Heart right ventricle (tissue), 16 donors: ENCODE measurements around the gene EEFSEC. TPM values are rescaled to one million over a fixed set of nuclear protein-coding genes. Genes with fewer than 3 reads are reported as not detected.

Source experiments
- ATAC-seq, 8 donors: fragments of 200-7000 bp; cut with Tn5 transposase; one replicate each; pipeline ENCODE4 v1.9.1; 2020; ENCODE audit warnings: mild to moderate bottlenecking in 8 of 8, moderate library complexity in 8 of 8, moderate number of reproducible peaks in 1 of 8
- DNase-seq, 2 donors: peaks; one replicate each; pipeline ENCODE4 v3.0.0-alpha.2; 2020
- H3K27ac ChIP-seq, 10 donors: fragments of 200-600 bp; sonication (generic) in 2 of 10; one replicate each; pipeline versions ENCODE4 v1.5.0 to v1.8.0; 2020 to 2022; ENCODE audit warnings: mild to moderate bottlenecking in 3 of 10
- H3K27me3 ChIP-seq, 7 donors: fragments of 200-600 bp; one replicate each; pipeline ENCODE4 v1.8.0; 2021 to 2022; ENCODE audit warnings: mild to moderate bottlenecking in 2 of 7
- H3K36me3 ChIP-seq, 9 donors: fragments of 200-600 bp; sonication (generic) in 1 of 9; one replicate each; pipeline versions ENCODE4 v1.5.0 to v1.8.0; 2020 to 2022; ENCODE audit warnings: mild to moderate bottlenecking in 2 of 9
- H3K4me1 ChIP-seq, 9 donors: fragments of 200-600 bp; sonication (generic) in 1 of 9; one replicate each; pipeline versions ENCODE4 v1.5.0 to v1.8.0; 2020 to 2022; ENCODE audit warnings: mild to moderate bottlenecking in 4 of 9
- H3K4me3 ChIP-seq, 10 donors: fragments of 200-600 bp; sonication (generic) in 2 of 10; one replicate each; pipeline versions ENCODE4 v1.5.0 to v1.8.0; 2020 to 2022; ENCODE audit warnings: mild to moderate bottlenecking in 7 of 10, moderate library complexity in 2 of 10
- H3K9me3 ChIP-seq, 11 donors: fragments of 200-600 bp in 10 of 11; sonication (generic) in 2 of 11; one replicate each; pipeline versions ENCODE4 v1.5.0 to v1.8.0; 2013 to 2022; ENCODE audit warnings: mild to moderate bottlenecking in 2 of 11, control low read depth in 1 of 11, moderate library complexity in 1 of 11
- WGBS, 2 donors: extraction: QIAGEN DNeasy Blood & Tissue Kit; methylation state at CpG; one replicate each; pipeline ENCODE4 v1.1.7; 2013; ENCODE audit warnings: inconsistent platforms in 1 of 2; 5-methylcytosine and 5-hydroxymethylcytosine counted together
- intact Hi-C, 10 donors: fragments of 100-400 bp; cut with DNase I; formaldehyde crosslinking; loops; one replicate each; pipeline versions ENCODE4 v1.11.1 to v1.14.2; 2022
- polyA plus RNA-seq, 2 donors: library from polyadenylated mRNA; stranded (reverse); fragments of 200-250 nt; gene quantifications; one replicate each; pipeline ENCODE4 v1.2.3, GENCODE V29; 2013
- total RNA-seq, 10 donors: library from RNA; stranded (reverse); fragmentation: NEBNext Ultra II Directional in 3 of 10; extraction: Animal tissue kit (Norgen Biotek cat#: 25700) in 3 of 10; gene quantifications; one replicate each; pipeline versions ENCODE4 v1.2.1 to v1.2.4, GENCODE V29; 2021 to 2023
- TF ChIP-seq, protein P1 (sequence below), 9 donors: fragments of 200-600 bp; sonication (generic) in 2 of 9; IDR thresholded peaks; one replicate each; pipeline versions ENCODE4 v1.5.0 to v1.8.0; 2021 to 2022; ENCODE audit warnings: antibody characterized with exemption in 9 of 9, mild to moderate bottlenecking in 5 of 9, moderate library complexity in 1 of 9
- donor health status: Arrhythmogenic right ventricular cardiomyopathy.
- donor health status: ischemic (EF 13 %, LVEDD 7.1; RV severe dilation, severe dysfunction).
- donor health status: healthy with polysubstance abuse.
- donor health status: DM: no; HTN: yes; CAD: no.
- donor health status: DM: no; HTN: no; CAD: no.
- donor health status: ischemic (EF 25% LVEDD 6.9; RV normal size, moderate dysfunction).
- donor health status: ischemic (EF 25% LVEDD 5.7; RV mildly dilated, moderate dysfunction).
- donor health status: healthy.
- donor health status: DM: yes; HTN: yes; CAD: no.
- donor health status: Ischemic cardiomyopathy.
- donor health status: ischemic (EF 35%, LVEDD 5.7; RV mildly dilated, moderate dysfunction).
- donor health status: nonischemic (EF 11% LVEDD 7.7; RV severe dilation, severe dysfunction).
- donor health status: DM: yes; HTN: yes; CAD: no.
- donor health status: PGD.
- donor health status: ischemic (EF 29% LVEDD 5.4; RV normal size, mild dysfunction).
- donor health status: nonischemic (EF 23%, LVEDD 6.1; RV moderate dilation, normal function).

EEFSEC gene
- total and polyA plus RNA-seq, 12 donors = 16.5 to 29.5 (median 25.0) TPM

GRCh38 chr3:128340904-128341555 is 187.7 kb downstream of the EEFSEC start:
- Histone ChIP-seq H3K9me3 (no peaks in the 10 kb centered on the region), H3K4me1 (peaks cover 0 to 29% (median 11%) of the 10 kb centered on the region in 9 donors), H3K27ac (no peak overlapping the region), H3K4me3 (no peak overlapping the region), H3K36me3 (peaks cover 0 to 46% (median 4%) of the 10 kb centered on the region in 9 donors), H3K27me3 (no peaks in the 10 kb centered on the region)
- DNase-seq = no peak
- no peak for ATAC-seq
- intact Hi-C loops = no loop called here
- WGBS, 2 donors = 97 to 99% methylated on average over 13 of the region's 13 CpGs
- TF ChIP-seq, protein P1, sequence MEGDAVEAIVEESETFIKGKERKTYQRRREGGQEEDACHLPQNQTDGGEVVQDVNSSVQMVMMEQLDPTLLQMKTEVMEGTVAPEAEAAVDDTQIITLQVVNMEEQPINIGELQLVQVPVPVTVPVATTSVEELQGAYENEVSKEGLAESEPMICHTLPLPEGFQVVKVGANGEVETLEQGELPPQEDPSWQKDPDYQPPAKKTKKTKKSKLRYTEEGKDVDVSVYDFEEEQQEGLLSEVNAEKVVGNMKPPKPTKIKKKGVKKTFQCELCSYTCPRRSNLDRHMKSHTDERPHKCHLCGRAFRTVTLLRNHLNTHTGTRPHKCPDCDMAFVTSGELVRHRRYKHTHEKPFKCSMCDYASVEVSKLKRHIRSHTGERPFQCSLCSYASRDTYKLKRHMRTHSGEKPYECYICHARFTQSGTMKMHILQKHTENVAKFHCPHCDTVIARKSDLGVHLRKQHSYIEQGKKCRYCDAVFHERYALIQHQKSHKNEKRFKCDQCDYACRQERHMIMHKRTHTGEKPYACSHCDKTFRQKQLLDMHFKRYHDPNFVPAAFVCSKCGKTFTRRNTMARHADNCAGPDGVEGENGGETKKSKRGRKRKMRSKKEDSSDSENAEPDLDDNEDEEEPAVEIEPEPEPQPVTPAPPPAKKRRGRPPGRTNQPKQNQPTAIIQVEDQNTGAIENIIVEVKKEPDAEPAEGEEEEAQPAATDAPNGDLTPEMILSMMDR (IDR thresholded peaks at IDR 0.05) = no peak

DNA sequence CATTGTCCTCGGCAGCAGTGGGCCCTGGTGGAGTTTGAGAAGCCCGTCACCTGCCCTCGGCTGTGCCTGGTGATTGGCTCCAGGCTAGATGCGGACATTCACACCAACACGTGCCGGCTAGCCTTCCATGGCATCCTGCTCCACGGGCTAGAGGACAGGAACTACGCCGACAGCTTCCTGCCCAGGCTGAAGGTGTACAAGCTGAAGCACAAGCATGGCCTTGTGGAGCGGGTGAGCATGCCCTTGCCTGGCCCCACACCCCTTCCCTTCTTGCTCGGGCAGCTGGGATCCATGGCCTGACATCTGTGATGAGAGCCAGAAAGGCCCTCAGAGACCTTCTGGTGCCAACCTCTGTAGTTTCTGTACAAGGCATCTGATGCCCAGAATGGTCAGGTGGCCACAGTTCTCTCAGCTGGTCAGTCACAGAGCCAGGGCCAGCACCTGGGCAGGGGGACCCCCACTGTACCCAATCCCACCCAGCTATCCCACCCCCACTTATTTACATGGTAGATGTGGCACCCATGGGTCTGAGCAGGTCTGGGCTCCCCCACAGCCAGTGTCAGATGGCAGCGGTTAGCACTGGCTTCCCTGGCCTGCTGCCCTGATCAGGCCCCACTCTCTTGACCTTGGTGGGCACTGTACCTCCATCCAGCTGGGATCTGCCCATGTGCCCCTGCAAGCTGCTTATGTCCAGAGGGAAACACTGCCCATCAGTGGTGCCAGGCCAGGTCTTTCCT is 188.5 kb downstream of the EEFSEC start:
- Histone ChIP-seq H3K27ac (no peak overlapping the region), H3K9me3 (no peaks in the 10 kb centered on the region), H3K4me1 (peaks cover 0 to 29% (median 11%) of the 10 kb centered on the region in 9 donors), H3K36me3 (peaks cover 0 to 44% (median 4%) of the 10 kb centered on the region in 9 donors), H3K4me3 (no peak overlapping the region), H3K27me3 (no peaks in the 10 kb centered on the region)
- peak in 5 of 8 donors; percentile 4 to 63 (median 58) for ATAC-seq
- TF ChIP-seq, protein P1 (IDR thresholded peaks at IDR 0.05) = no peak
- no peak for DNase-seq
- WGBS, 2 donors = 87 to 88% methylated on average over 12 of the region's 12 CpGs
- intact Hi-C loops = no loop called here

- peaks cover 0 to 37% (median 4%) of the 10 kb centered on the region in 9 donors for H3K36me3 ChIP-seq
- peaks cover 0 to 22% (median 9%) of the 10 kb centered on the region in 9 donors for H3K4me1 ChIP-seq
- ATAC-seq = peak in 2 of 8 donors; percentile 18 to 27
- DNase-seq = no peak
- no peaks in the 10 kb centered on the region for H3K9me3 ChIP-seq
- no peak overlapping the region for H3K4me3 ChIP-seq
- no peak overlapping the region for H3K27ac ChIP-seq
- intact Hi-C loops = no loop called here
- 96 to 98% methylated on average over 8 of the region's 8 CpGs for WGBS, 2 donors
- no peaks in the 10 kb centered on the region for H3K27me3 ChIP-seq
- TF ChIP-seq, protein P1 (IDR thresholded peaks at IDR 0.05) = no peak
These were observed 189.5 kb downstream of the EEFSEC start for GRCh38 chr3:128342701-128343180.

GRCh38 chr3:128343287-128344051 is 190.2 kb downstream of the EEFSEC start:
- no peak for DNase-seq

More at GRCh38 chr3:128343287-128344051, 190.2 kb downstream of the EEFSEC start:
- no peak overlapping the region for H3K27ac ChIP-seq
- H3K36me3 ChIP-seq = peaks cover 0 to 33% (median 4%) of the 10 kb centered on the region in 9 donors
- H3K4me1 ChIP-seq = peaks cover 0 to 22% (median 9%) of the 10 kb centered on the region in 9 donors
- no peaks in the 10 kb centered on the region for H3K9me3 ChIP-seq
- intact Hi-C loops = no loop called here
- TF ChIP-seq, protein P1 (IDR thresholded peaks at IDR 0.05) = no peak
- H3K4me3 ChIP-seq = no peak overlapping the region
- H3K27me3 ChIP-seq = no peaks in the 10 kb centered on the region
- ATAC-seq = peak in 4 of 8 donors; percentile 11 to 63 (median 29)
- 63 to 67% methylated on average over 6 of the region's 6 CpGs for WGBS, 2 donors
